Stimulated activated CD4-positive, alpha-beta T cell treated with anti-CD3 and anti-CD28 coated beads, Interleukin-2, amount 100 ng/mL, for 4 hours (primary cell): Measurements from ENCODE around the gene NEMF.
A peak's percentile ranks its signal among the peaks of the same experiment; 100 is the strongest.
"Not testable (repeated sequence)": the region's sequence is repeated elsewhere in the genome, so short reads cannot be mapped to it uniquely, and the experiment has no call there.

ENCODE experiments used
- DNase-seq: peaks from one replicate; pipeline ENCODE4 v3.0.0-alpha.2; 2020; ENCODE audit warnings: low read depth

Gene NEMF, protein sequence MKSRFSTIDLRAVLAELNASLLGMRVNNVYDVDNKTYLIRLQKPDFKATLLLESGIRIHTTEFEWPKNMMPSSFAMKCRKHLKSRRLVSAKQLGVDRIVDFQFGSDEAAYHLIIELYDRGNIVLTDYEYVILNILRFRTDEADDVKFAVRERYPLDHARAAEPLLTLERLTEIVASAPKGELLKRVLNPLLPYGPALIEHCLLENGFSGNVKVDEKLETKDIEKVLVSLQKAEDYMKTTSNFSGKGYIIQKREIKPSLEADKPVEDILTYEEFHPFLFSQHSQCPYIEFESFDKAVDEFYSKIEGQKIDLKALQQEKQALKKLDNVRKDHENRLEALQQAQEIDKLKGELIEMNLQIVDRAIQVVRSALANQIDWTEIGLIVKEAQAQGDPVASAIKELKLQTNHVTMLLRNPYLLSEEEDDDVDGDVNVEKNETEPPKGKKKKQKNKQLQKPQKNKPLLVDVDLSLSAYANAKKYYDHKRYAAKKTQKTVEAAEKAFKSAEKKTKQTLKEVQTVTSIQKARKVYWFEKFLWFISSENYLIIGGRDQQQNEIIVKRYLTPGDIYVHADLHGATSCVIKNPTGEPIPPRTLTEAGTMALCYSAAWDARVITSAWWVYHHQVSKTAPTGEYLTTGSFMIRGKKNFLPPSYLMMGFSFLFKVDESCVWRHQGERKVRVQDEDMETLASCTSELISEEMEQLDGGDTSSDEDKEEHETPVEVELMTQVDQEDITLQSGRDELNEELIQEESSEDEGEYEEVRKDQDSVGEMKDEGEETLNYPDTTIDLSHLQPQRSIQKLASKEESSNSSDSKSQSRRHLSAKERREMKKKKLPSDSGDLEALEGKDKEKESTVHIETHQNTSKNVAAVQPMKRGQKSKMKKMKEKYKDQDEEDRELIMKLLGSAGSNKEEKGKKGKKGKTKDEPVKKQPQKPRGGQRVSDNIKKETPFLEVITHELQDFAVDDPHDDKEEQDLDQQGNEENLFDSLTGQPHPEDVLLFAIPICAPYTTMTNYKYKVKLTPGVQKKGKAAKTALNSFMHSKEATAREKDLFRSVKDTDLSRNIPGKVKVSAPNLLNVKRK

GRCh38 chr14:49852301-49853157, at the start of gene NEMF:
Gene NEMF (minus strand): TSS chr14:49852788. CDS start chr14:49852753, 35 bp downstream.
- peak; percentile 70 for DNase-seq

GRCh38 chr14:49900973-49901372, 48.4 kb upstream of the NEMF start:
- DNase-seq, result no peak

- DNase-seq, result no peak
Measured at GRCh38 chr14:49898485-49898884, 45.9 kb upstream of the NEMF start.

DNA sequence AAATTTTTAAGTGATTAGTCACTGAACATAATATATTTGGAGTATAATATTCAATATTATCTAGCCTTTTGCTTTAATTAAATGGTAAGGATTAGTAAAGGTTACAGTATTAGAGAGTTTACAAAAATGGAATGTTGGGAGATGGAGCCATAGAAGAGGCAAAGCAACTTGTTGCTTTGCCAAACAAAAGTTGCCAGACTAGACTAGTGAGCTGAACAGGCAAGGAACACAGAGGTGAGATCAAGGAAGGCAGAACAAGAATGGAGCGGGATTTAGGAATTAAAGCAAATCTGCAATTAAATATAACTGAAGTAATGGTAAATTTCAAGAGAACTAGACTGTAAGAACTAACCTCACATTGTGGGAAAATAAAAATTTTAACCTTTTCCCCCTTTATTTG, 45.4 kb upstream of the NEMF start:
- no peak for DNase-seq

- DNase-seq, result no peak
Measured at GRCh38 chr14:49897414-49897813, 44.8 kb upstream of the NEMF start.

GRCh38 chr14:49896966-49897365, 44.4 kb upstream of the NEMF start:
- no peak for DNase-seq

DNA sequence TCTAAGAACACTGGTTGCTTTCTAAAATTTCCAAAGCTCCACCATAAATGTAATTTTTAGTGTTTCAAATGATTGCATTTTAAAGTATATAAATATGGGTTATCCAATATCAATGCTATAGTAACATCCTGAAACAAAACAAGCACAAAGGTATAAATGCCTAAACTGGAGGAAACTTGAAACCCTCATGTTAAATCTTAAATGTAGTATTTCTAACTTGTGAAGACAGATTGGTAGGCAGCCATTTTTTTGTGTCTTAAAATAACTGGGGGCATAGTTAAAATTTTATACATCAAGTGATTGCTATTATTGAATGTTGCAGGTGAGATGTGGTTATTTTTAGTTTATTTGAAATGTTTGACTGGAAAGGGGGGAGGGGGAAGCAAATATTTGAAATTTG, 43.7 kb upstream of the NEMF start:
- not testable (repeated sequence) for DNase-seq

GRCh38 chr14:49895480-49895879, 42.9 kb upstream of the NEMF start:
- no peak for DNase-seq

DNA sequence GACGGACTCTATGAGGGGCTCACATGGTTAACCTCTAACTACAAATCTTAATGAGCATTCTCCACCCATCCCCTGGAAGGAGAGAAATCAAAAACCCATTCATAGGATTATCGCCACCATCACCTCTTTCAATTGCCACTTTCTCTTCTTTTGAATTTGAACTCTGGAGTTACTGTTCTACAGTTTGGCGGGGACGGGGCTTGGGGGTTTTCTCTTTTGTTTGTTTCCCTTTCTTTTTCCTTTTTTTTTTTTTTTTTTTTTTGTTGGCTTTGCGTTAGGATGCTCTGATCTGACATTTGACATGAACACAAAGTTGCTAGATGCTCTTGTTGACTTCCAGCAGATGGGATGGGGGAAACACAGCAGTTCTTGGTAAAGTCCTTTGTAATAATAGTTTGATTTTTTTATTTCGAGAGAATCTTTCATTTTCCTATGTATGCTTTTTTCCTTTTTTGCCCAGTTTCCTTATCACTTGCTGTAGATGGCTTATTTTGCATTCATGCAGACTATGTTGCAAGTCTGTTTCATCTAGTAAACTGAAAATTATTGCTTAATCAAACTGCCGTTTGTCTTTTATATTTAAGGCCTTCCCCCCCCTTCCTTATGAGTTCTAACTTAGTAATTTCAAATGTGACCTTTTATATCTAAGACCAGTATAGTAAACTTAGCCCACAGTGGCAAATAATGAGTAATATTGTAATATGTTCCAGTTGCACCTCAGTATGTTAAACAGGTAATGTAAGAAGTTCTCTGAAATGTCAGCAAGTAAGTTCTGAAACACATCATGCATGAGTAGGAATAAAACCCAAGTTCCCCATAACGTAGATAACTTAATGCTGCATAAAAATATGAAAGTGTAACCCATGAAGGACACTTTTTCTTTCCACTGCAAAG, 41.9 kb upstream of the NEMF start:
- not testable (repeated sequence) for DNase-seq

GRCh38 chr14:49893309-49894213, 41.0 kb upstream of the NEMF start:
- peak; percentile 56 for DNase-seq

DNA sequence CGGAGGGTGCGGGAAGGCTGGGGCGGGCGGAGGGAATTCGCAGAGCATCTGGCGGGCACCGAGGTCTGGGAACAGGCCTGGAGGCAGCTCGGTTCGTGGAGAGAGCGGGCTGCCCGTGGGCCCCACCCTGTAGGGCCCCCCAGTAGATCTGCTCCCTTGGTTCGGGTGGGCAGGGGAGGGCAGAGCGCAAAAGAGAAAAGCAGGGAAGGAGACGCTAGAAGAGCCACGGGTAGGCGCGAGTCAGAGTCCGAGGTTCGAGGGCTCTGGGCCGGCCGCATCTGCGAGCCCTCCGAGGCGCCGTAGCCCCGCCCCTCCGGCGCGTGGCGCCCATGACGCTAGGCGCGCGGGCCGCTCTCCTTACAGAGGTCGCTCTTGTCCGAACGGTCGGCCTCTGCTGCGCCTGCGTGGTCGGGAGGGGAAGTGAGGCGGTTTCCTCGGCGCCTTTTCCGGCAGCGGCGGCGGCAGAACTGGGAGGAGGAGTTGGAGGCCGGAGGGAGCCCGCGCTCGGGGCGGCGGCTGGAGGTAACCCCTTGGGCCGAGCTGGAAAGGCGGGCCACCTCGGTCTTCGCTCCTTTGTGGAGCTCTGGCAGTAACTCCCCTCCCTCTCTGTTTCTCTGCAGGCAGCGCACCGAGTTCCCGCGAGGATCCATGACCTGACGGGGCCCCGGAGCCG, 40.2 kb upstream of the NEMF start, which contains the start of gene ARF6:
Gene ARF6, plus strand, starts transcription at position 447 of the 673 bp plus-strand sequence. CDS start 655 bp downstream, outside the sequence.
- peak; percentile 92 for DNase-seq

DNA sequence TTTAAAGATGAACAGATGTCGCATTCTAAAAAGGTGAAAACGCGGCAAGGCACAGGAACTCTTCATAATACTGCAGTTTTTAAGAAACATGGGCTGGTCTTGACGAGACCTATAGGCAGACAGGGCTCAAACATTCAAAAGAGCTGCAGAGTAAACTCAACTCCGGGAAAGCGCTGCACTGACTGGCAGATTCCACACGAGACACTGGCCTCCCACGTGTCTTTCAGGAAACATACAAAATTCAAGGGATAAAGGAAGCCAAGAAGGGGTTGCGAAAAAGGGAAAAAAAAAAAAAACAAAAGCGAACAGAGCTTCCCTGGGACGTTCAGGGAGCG, 39.7 kb upstream of the NEMF start:
- no peak for DNase-seq

DNA sequence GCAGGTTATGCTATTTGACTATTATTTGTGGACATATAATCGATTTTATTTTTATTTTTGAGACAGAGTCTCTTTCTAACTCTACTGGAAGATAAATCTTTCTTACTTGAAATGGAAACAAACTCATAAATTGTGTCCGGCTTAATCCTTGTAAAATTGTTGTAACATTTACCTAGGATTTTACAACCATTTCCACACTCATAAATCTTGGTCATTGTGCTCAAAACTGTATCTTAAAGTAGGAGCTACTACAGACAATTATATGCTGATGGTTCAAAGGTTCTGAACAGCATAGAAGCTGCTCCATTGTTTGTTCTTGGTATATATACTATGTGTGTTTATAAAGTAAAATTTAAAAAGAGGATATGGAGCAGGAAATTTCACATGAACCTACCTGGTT, 35.7 kb upstream of the NEMF start:
- no peak for DNase-seq

DNA sequence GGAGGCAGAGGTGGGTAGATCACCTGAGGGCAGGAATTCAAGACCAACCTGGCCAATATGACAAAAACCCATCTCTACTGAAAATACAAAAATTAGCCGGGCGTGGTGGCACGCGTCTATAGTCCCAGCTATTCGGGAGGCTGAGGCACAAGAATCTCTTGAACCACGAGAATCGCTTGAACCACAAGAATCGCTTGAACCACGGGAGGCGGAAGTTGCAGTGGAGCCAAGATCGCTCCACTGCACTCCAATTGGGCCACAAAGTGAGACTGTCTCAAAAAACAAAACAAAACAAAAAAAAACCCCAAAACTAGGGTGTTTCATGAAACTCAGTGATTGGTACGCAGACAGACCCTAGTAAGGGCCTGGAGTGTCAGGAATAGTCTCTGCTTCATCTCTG, 33.9 kb upstream of the NEMF start:
- no peak for DNase-seq

GRCh38 chr14:49882826-49883694, 30.5 kb upstream of the NEMF start:
- DNase-seq, result no peak

GRCh38 chr14:49881350-49882001, 28.9 kb upstream of the NEMF start:
- DNase-seq, result no peak

- DNase-seq, result no peak
Measured at GRCh38 chr14:49880267-49881064, 27.9 kb upstream of the NEMF start.
